ENCODE results near the gene EPHA2.

DNA sequence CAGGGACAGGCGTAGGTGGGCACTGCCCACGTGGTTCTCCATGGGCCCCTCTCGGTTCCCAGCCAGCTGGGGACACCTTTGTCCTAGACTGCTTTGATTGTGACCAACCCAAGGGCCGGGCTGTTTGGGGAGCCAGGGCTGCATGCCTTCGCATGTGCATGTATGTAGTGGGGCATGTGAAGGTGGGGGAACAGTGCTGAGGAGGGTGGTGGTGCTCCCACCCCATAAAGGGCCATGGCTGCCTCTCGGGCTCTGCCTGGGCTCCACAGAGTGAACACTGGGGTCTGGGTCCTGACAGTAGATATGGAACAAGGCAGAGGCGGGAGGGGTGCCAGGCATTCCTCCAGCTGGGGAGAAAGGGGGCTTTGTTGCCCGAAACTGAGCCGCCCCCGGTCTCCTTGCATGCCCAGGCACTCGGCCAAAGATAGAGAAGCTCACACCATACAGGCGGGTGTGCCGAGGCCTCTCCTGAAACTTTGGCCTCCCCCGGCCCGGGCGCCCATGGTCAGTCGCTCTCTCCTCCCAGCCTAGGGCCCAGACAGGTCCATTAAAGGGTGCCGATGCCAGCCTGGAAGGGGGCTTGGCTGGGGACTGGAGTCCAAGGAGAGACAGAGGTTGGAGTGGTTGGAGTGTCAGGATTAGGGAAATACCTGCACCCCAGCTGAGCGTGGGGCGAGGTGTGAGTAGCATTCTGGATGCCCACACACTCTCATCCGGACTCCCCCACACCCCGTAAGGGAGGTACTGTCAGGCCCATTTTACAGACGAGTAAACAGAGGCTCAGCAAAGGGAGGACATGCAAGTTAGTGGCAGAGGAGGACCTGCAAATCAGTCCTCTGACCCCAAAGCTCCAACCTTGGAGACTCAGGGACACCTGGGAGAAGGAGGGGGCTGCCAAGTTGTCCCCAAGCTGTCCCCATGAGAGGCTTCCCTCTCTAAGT lies 41.1 kb downstream of the EPHA2 start:
- TF ChIP-seq POLR2A (IDR thresholded peaks at IDR 0.05), result no peak
- TF ChIP-seq, protein P1, sequence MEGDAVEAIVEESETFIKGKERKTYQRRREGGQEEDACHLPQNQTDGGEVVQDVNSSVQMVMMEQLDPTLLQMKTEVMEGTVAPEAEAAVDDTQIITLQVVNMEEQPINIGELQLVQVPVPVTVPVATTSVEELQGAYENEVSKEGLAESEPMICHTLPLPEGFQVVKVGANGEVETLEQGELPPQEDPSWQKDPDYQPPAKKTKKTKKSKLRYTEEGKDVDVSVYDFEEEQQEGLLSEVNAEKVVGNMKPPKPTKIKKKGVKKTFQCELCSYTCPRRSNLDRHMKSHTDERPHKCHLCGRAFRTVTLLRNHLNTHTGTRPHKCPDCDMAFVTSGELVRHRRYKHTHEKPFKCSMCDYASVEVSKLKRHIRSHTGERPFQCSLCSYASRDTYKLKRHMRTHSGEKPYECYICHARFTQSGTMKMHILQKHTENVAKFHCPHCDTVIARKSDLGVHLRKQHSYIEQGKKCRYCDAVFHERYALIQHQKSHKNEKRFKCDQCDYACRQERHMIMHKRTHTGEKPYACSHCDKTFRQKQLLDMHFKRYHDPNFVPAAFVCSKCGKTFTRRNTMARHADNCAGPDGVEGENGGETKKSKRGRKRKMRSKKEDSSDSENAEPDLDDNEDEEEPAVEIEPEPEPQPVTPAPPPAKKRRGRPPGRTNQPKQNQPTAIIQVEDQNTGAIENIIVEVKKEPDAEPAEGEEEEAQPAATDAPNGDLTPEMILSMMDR (IDR thresholded peaks at IDR 0.05), result no peak
- no peak for TF ChIP-seq POLR2AphosphoS5 (IDR thresholded peaks at IDR 0.05; ENCODE audit: insufficient read depth in 1 of 2, low read depth in 1 of 2)
